MM.1S (cell line): ENCODE data around the gene SRSF3.

Experiments used
- EZH2 ChIP-seq: fragments of 300-600 bp; sonication (generic); optimal IDR thresholded peaks from 2 replicates; pipeline ENCODE3; 2017; ENCODE audit warnings: low read depth, mild to moderate bottlenecking, antibody characterized with exemption, low read length, mixed read lengths
- TF ChIP-seq, protein P1 (sequence below): fragments of 300-600 bp; sonication (generic); IDR thresholded peaks from 2 replicates; pipeline ENCODE4 v1.5.1; 2016; ENCODE audit warnings: antibody characterized with exemption, low read length, mixed read lengths

DNA sequence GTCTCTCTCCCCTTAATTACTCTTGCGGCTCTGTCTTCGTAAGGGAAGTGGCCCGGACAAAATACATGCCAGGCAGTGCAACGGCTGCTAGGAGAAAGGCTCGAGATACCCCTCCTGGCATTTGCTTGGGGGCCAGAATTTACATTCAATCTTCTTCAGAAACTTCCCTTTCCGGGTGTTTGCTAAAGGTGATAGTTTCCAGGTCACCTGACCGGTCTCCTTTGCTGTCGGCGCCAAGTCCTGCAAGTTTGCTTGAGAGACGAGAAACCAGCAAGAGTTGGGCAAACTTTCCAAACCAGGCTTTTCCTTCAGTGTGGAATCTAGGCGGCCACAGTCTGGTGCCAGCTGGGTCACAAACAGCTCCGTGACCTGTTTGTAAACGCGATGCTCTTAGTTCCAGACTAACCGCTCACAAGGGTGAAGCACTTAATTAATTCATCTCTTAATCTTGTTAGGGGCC is 563 bp upstream of the SRSF3 start:
- TF ChIP-seq, protein P1, sequence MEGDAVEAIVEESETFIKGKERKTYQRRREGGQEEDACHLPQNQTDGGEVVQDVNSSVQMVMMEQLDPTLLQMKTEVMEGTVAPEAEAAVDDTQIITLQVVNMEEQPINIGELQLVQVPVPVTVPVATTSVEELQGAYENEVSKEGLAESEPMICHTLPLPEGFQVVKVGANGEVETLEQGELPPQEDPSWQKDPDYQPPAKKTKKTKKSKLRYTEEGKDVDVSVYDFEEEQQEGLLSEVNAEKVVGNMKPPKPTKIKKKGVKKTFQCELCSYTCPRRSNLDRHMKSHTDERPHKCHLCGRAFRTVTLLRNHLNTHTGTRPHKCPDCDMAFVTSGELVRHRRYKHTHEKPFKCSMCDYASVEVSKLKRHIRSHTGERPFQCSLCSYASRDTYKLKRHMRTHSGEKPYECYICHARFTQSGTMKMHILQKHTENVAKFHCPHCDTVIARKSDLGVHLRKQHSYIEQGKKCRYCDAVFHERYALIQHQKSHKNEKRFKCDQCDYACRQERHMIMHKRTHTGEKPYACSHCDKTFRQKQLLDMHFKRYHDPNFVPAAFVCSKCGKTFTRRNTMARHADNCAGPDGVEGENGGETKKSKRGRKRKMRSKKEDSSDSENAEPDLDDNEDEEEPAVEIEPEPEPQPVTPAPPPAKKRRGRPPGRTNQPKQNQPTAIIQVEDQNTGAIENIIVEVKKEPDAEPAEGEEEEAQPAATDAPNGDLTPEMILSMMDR, result no peak
- TF ChIP-seq EZH2, result no peak
